Suppressor macrophage treated with lipopolysaccharide for 1 hour (primary cell): ENCODE results near the gene ATP4B.
A peak's percentile ranks its signal among the peaks of the same experiment; 100 is the strongest.

Experiments
- DNase-seq, 3 donors: peaks; one replicate each; pipeline ENCODE4 v3.0.0-alpha.2; 2020 to 2022

ATP4B gene

GRCh38 chr13:113656003-113656588 is 1.9 kb downstream of the ATP4B start:
- DNase-seq = no peak

- no peak for DNase-seq
Measured at GRCh38 chr13:113655346-113656002, 2.5 kb downstream of the ATP4B start.

GRCh38 chr13:113654591-113655345 is 3.2 kb downstream of the ATP4B start:
- no peak for DNase-seq

- DNase-seq = no peak
Measured at GRCh38 chr13:113654175-113654560, 3.8 kb downstream of the ATP4B start.

GRCh38 chr13:113653264-113654174 is 4.5 kb downstream of the ATP4B start:
- no peak for DNase-seq

GRCh38 chr13:113652404-113653263 is 5.4 kb downstream of the ATP4B start:
- DNase-seq = no peak

- DNase-seq = no peak
Measured at GRCh38 chr13:113651511-113652403, 6.2 kb downstream of the ATP4B start.

GRCh38 chr13:113650731-113651148 is 7.3 kb downstream of the ATP4B start:
- no peak for DNase-seq

- DNase-seq = no peak
Measured at GRCh38 chr13:113650275-113650674, 7.7 kb downstream of the ATP4B start.

GRCh38 chr13:113649212-113649611 is 8.8 kb downstream of the ATP4B start:
- DNase-seq = no peak

GRCh38 chr13:113648216-113648610 is 9.8 kb downstream of the ATP4B start:
- no peak for DNase-seq

- DNase-seq = peak; percentile 22 to 65 (median 25)
Measured at GRCh38 chr13:113647351-113648215, 10.4 kb downstream of the ATP4B start.

GRCh38 chr13:113646921-113647340 is 11.1 kb downstream of the ATP4B start:
- DNase-seq = no peak

GRCh38 chr13:113646376-113646775 is 11.6 kb downstream of the ATP4B start:
- DNase-seq = no peak

- no peak for DNase-seq
Measured at GRCh38 chr13:113645329-113645728, 12.7 kb downstream of the ATP4B start.

- no peak for DNase-seq
Measured at GRCh38 chr13:113644800-113645199, 13.2 kb downstream of the ATP4B start.

GRCh38 chr13:113643593-113643992 is 14.4 kb downstream of the ATP4B start:
- no peak for DNase-seq

- no peak for DNase-seq
Measured at GRCh38 chr13:113642563-113642962, 15.4 kb downstream of the ATP4B start.

GRCh38 chr13:113641426-113641825 is 16.6 kb downstream of the ATP4B start:
- no peak for DNase-seq
